Neural progenitor cell (in vitro differentiated cells): Measurements from ENCODE around the gene C13orf42. TPM values are rescaled to one million over a fixed set of nuclear protein-coding genes. Genes with fewer than 3 reads are reported as not detected.

Experiments
- DNase-seq: peaks from one replicate; pipeline ENCODE4 v3.0.0-alpha.2; 2016; ENCODE audit warnings: low spot score
- H2AFZ ChIP-seq: fragments of 200-600 bp; sonication (generic); replicated peaks from 2 replicates; pipeline ENCODE4 v1.6.1; 2016; ENCODE audit warnings: antibody characterized with exemption
- H3F3A ChIP-seq: fragments of 200-600 bp; sonication (generic); 2 replicates; pipeline ENCODE4 v1.6.1; 2016; ENCODE audit warnings: antibody characterized with exemption, low read depth
- H3K27ac ChIP-seq: fragments of 200-600 bp; sonication (generic); 2 replicates; pipeline ENCODE4 v1.5.1; 2016; ENCODE audit warnings: mild to moderate bottlenecking
- H3K27me3 ChIP-seq: fragments of 200-600 bp; sonication (generic); 2 replicates; pipeline ENCODE4 v1.6.1; 2016; ENCODE audit warnings: mild to moderate bottlenecking, moderate library complexity
- H3K36me3 ChIP-seq: fragments of 200-600 bp; sonication (generic); 2 replicates; pipeline ENCODE4 v1.5.1; 2016
- H3K4me1 ChIP-seq: fragments of 200-600 bp; sonication (generic); 2 replicates; pipeline ENCODE4 v1.6.1; 2016; ENCODE audit warnings: mixed run types
- H3K4me2 ChIP-seq: fragments of 200-600 bp; sonication (generic); 2 replicates; pipeline ENCODE4 v1.6.1; 2016
- H3K4me3 ChIP-seq: fragments of 200-600 bp; sonication (generic); 2 replicates; pipeline ENCODE4 v1.5.1; 2016
- H3K79me2 ChIP-seq: fragments of 200-600 bp; sonication (generic); 2 replicates; pipeline ENCODE4 v1.6.1; 2016; ENCODE audit warnings: low read depth
- H3K9ac ChIP-seq: fragments of 200-600 bp; sonication (generic); 2 replicates; pipeline ENCODE4 v1.6.1; 2016
- H3K9me3 ChIP-seq: fragments of 200-600 bp; sonication (generic); 2 replicates; pipeline ENCODE4 v1.5.1; 2016; ENCODE audit warnings: low read depth
- H4K20me1 ChIP-seq: fragments of 200-600 bp; sonication (generic); 2 replicates; pipeline ENCODE4 v1.6.1; 2016; ENCODE audit warnings: low read depth
- H3K27ac Mint-ChIP-seq: 3 replicates; pipeline ENCODE4 v1.8.0; 2021; ENCODE audit warnings: mixed read lengths
- H3K27me3 Mint-ChIP-seq: 2 replicates; pipeline ENCODE4 v1.8.0; 2022; ENCODE audit warnings: low read depth, mild to moderate bottlenecking, inconsistent platforms, moderate library complexity, mixed read lengths; ENCODE audit not compliant: insufficient read depth
- H3K36me3 Mint-ChIP-seq: 3 replicates; pipeline ENCODE4 v1.8.0; 2021; ENCODE audit warnings: mixed read lengths
- H3K4me1 Mint-ChIP-seq: 3 replicates; pipeline ENCODE4 v1.8.0; 2021; ENCODE audit warnings: mixed read lengths
- H3K4me3 Mint-ChIP-seq: 3 replicates; pipeline ENCODE4 v1.8.0; 2021; ENCODE audit warnings: mild to moderate bottlenecking, moderate library complexity, mixed read lengths
- H3K9me3 Mint-ChIP-seq: 3 replicates; pipeline ENCODE4 v1.8.0; 2020; ENCODE audit warnings: mixed read lengths
- CTCF ChIP-seq: fragments of 200-600 bp; sonication (generic); IDR thresholded peaks from 2 replicates; pipeline ENCODE4 v1.5.1; 2017; ENCODE audit warnings: antibody characterized with exemption, mild to moderate bottlenecking
- EZH2 ChIP-seq: fragments of 200-600 bp; sonication (generic); IDR thresholded peaks from 2 replicates; pipeline ENCODE4 v1.6.1; 2017; ENCODE audit warnings: antibody characterized with exemption, mild to moderate bottlenecking, moderate library complexity
- EZH2phosphoT487 ChIP-seq: fragments of 200-600 bp; sonication (generic); IDR thresholded peaks from 2 replicates; pipeline ENCODE4 v1.6.1; 2017; ENCODE audit warnings: antibody characterized with exemption
- total RNA-seq: library from RNA; depleted of rRNA; stranded (reverse); fragments of >200 nt; gene quantifications from 2 replicates; pipeline ENCODE4 v1.2.3, GENCODE V29; 2015; ENCODE audit warnings: low replicate concordance

Gene C13orf42
- total RNA-seq, 1 donor from 2014 or later, result 0.65 TPM

DNA sequence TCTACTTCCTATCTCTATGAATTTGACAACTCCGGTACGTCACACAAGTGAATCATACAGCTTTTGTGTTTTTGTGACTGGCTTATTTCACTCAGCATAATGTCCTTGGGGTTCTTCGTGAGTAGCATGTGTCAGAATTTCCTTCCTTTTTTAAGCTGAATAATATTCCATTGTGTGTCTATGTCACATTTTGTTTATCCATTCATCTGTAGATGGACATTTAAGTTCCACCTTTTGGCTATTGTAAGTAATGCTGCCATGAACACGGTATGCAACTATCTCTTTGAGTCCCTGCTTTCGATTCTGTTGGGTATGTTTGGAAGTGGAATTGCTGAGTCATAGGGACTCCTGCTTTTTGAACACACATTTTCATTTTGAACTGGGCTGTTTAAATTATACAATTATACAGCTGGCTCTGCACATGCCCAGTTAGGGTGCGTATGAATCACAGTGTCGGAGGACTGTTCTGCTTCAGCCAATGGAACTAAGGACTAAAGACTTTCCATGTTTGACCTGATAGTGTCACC, 43.0 kb upstream of the C13orf42 start:
- Mint-ChIP-seq H3K27ac (no peak overlapping the region), H3K4me3 (no peak overlapping the region), H3K27me3 (no peaks in the 10 kb centered on the region), H3K36me3 (no peaks in the 10 kb centered on the region), H3K4me1 (peaks cover 12% of the 10 kb centered on the region), H3K9me3 (no peaks in the 10 kb centered on the region)
- TF ChIP-seq CTCF, result no peak
- TF ChIP-seq EZH2phosphoT487, result no peak
- no peak for TF ChIP-seq EZH2
- Histone ChIP-seq H3K27me3 (no peaks in the 10 kb centered on the region), H3K4me1 (peaks cover 27% of the 10 kb centered on the region), H4K20me1 (no peaks in the 10 kb centered on the region), H3K9ac (no peak overlapping the region), H3K36me3 (no peaks in the 10 kb centered on the region), H3K27ac (no peak overlapping the region), H3K4me2 (no peak overlapping the region), H3K79me2 (no peaks in the 10 kb centered on the region), H3K9me3 (no peaks in the 10 kb centered on the region), H3F3A (peaks cover 11% of the 10 kb centered on the region), H2AFZ (no peak overlapping the region), H3K4me3 (no peak overlapping the region)
- DNase-seq, result no peak

GRCh38 chr13:51153527-51153926, 42.5 kb upstream of the C13orf42 start:
- Histone ChIP-seq H3K4me1 (peaks cover 27% of the 10 kb centered on the region), H3K27me3 (no peaks in the 10 kb centered on the region)
- no peak overlapping the region for H3K27ac Mint-ChIP-seq

DNA sequence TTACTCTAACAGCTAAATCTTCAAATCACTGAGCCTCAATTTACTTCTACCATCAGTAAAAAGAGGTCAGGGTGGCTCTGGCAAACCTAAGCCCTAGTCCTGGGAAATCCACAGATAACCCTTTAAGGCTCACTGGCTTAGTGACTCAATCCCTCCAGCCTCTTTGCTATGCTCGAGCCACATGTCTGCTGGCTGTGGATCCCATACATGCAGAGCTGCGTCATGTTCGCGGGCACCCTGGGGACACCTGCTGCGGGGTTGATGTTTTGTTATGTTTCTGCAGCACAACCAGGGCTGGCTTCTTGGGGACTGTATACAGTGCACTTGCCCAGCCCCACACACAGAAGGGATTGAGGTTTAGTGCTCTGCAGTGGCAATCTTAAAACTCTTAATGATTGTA, 41.6 kb upstream of the C13orf42 start:
- no peaks in the 10 kb centered on the region for H3K9me3 Mint-ChIP-seq
- Histone ChIP-seq H2AFZ (no peak overlapping the region), H3K27me3 (no peaks in the 10 kb centered on the region), H3K27ac (no peak overlapping the region), H3K4me3 (no peak overlapping the region), H3K4me2 (no peak overlapping the region), H3F3A (peaks cover 25% of the 10 kb centered on the region), H3K79me2 (no peaks in the 10 kb centered on the region), H4K20me1 (no peaks in the 10 kb centered on the region), H3K36me3 (no peaks in the 10 kb centered on the region), H3K9ac (no peak overlapping the region), H3K4me1 (peaks cover 34% of the 10 kb centered on the region), H3K9me3 (no peaks in the 10 kb centered on the region)
- peaks cover 18% of the 10 kb centered on the region for H3K4me1 Mint-ChIP-seq
- H3K27me3 Mint-ChIP-seq, result no peaks in the 10 kb centered on the region
- no peak overlapping the region for H3K27ac Mint-ChIP-seq
- no peaks in the 10 kb centered on the region for H3K36me3 Mint-ChIP-seq
- H3K4me3 Mint-ChIP-seq, result no peak overlapping the region
- TF ChIP-seq CTCF (no peak), EZH2phosphoT487 (no peak), EZH2 (no peak)
- no peak for DNase-seq

More at GRCh38 chr13:51153527-51153926, 42.5 kb upstream of the C13orf42 start:
- Mint-ChIP-seq H3K9me3 (no peaks in the 10 kb centered on the region), H3K4me3 (no peak overlapping the region), H3K27me3 (no peaks in the 10 kb centered on the region), H3K36me3 (no peaks in the 10 kb centered on the region), H3K4me1 (peaks cover 11% of the 10 kb centered on the region)
- no peak overlapping the region for H3K9ac ChIP-seq
- DNase-seq, result no peak
- no peak overlapping the region for H3K4me3 ChIP-seq
- no peak overlapping the region for H3K4me2 ChIP-seq
- H3K27ac ChIP-seq, result no peak overlapping the region
- no peaks in the 10 kb centered on the region for H3K79me2 ChIP-seq
- TF ChIP-seq EZH2phosphoT487, result no peak
- no peak for TF ChIP-seq EZH2
- no peak for TF ChIP-seq CTCF
- H3K9me3 ChIP-seq, result no peaks in the 10 kb centered on the region
- H2AFZ ChIP-seq, result no peak overlapping the region
- peaks cover 17% of the 10 kb centered on the region for H3F3A ChIP-seq
- no peaks in the 10 kb centered on the region for H3K36me3 ChIP-seq
- no peaks in the 10 kb centered on the region for H4K20me1 ChIP-seq
